GM12801 (cell line): Measurements from ENCODE around the gene ENG.

Source experiments
- CTCF ChIP-seq: IDR thresholded peaks from one replicate; pipeline ENCODE4 v1.5.1; 2011; ENCODE audit warnings: control low read depth; ENCODE audit not compliant: insufficient read length; ENCODE audit errors: extremely low read depth

ENG gene

GRCh38 chr9:127828262-127829031 lies 26.0 kb downstream of the ENG start:
- no peak for TF ChIP-seq CTCF

- no peak for TF ChIP-seq CTCF
Observed at GRCh38 chr9:127826253-127826913, 28.1 kb downstream of the ENG start.

- TF ChIP-seq CTCF, result no peak
Observed at GRCh38 chr9:127825319-127826051, 29.0 kb downstream of the ENG start.

GRCh38 chr9:127822108-127822507 lies 32.4 kb downstream of the ENG start:
- TF ChIP-seq CTCF, result no peak

GRCh38 chr9:127818574-127818973 lies 35.9 kb downstream of the ENG start:
- no peak for TF ChIP-seq CTCF

GRCh38 chr9:127817881-127818434 lies 36.5 kb downstream of the ENG start:
- no peak for TF ChIP-seq CTCF

DNA sequence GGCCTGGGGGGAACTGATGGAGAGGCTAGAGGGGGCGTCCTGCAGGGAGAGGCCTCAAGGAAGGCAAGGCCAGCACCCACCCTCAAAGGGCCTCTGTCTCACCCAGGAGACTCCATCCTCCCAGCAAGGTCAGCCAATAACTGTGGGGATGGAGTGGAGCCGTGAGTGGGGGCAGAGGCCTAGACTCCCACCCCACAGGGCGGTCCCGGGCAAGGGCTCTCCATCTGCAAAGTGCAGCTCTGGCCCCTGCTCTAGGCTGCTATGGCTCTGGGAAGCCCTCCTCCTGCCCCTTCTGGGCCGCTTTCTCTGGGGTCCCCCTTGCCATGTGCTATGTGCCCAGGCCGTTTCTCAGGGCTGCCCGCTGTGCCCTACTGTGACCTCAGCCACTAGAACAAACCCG lies 37.7 kb downstream of the ENG start:
- no peak for TF ChIP-seq CTCF
